Endothelial cell of umbilical vein (primary cell): Measurements from ENCODE around the gene CAMK2D. TPM values are rescaled to one million over a fixed set of nuclear protein-coding genes. Genes with fewer than 3 reads are reported as not detected.

Experiments
- BruUV-seq: library from RNA; stranded (reverse); fragments of 400-500 nt; replicated peaks from 2 replicates; lab custom pipeline; 2021; lab: Mats Ljungman, UMichigan
- CTCF ChIA-PET: fragments of 300-600, 350-600 bp; sonication (Branson Sonifier 250); formaldehyde crosslinking; loops from one replicate; lab custom pipeline; 2021; ENCODE audit warnings: antibody characterized with exemption, inconsistent platforms; lab: Charles Lee
- POLR2A ChIA-PET: fragments of 300-600, 350-600 bp; sonication (Branson Sonifier 250); formaldehyde crosslinking; loops from one replicate; lab custom pipeline; 2021; ENCODE audit warnings: antibody characterized with exemption, inconsistent platforms; lab: Charles Lee
- DNase-seq: peaks from one replicate; pipeline ENCODE4 v3.0.0-alpha.2; 2011; ENCODE audit warnings: low read depth, low spot score
- FAIRE-seq: peaks from 2 replicates; lab custom pipeline; 2011; peaks lifted over from hg19 to GRCh38; lab: Jason Lieb, UNC
- H2AFZ ChIP-seq: 2 replicates; pipeline ENCODE4 v1.6.0; 2012; ENCODE audit warnings: low read depth, low read length, control low read depth, inconsistent platforms
- H3K27ac ChIP-seq: 2 replicates; pipeline ENCODE4 v1.5.1; 2011; ENCODE audit warnings: low read depth, mild to moderate bottlenecking, control low read depth, low read length, moderate library complexity; ENCODE audit not compliant: insufficient read depth
- H3K27me3 ChIP-seq, 2 experiments: 2 replicates each; pipeline versions ENCODE4 v1.6.0 to v1.6.1; 2011; ENCODE audit warnings: low read length in 2 of 2, mixed read lengths in 1 of 2; ENCODE audit not compliant: control insufficient read depth in 2 of 2, insufficient read depth in 2 of 2
- H3K36me3 ChIP-seq, 2 experiments: 2 replicates in 1 of 2; 3 replicates in 1 of 2; pipeline ENCODE4 v1.5.1; 2011; ENCODE audit warnings: low read length in 2 of 2, mild to moderate bottlenecking in 1 of 2, moderate library complexity in 1 of 2; ENCODE audit not compliant: control insufficient read depth in 2 of 2, insufficient read depth in 2 of 2; ENCODE audit errors: extremely low read depth in 1 of 2
- H3K4me1 ChIP-seq: 3 replicates; pipeline ENCODE4 v1.5.1; 2011; ENCODE audit warnings: mild to moderate bottlenecking, low read length; ENCODE audit not compliant: control insufficient read depth, insufficient read depth; ENCODE audit errors: extremely low read depth
- H3K4me2 ChIP-seq: 2 replicates; pipeline ENCODE4 v1.6.1; 2011; ENCODE audit warnings: low read length, control low read depth, mixed read lengths; ENCODE audit not compliant: insufficient read depth
- H3K4me3 ChIP-seq, 3 experiments: fragments of 200-600 bp in 1 of 3; sonication (generic), shearing (Covaris generic) in 1 of 3; replicated peaks in 1 of 3; 2 replicates each; pipeline ENCODE4 v1.5.1; 2011 to 2016; ENCODE audit warnings: control low read depth in 3 of 3, low read length in 3 of 3, mild to moderate bottlenecking in 2 of 3, inconsistent platforms in 1 of 3, low read depth in 1 of 3, moderate library complexity in 1 of 3; ENCODE audit not compliant: insufficient read depth in 1 of 3
- H3K79me2 ChIP-seq: 2 replicates; pipeline ENCODE4 v1.6.0; 2012; ENCODE audit warnings: low read length, inconsistent platforms; ENCODE audit not compliant: control insufficient read depth, insufficient read depth
- H3K9ac ChIP-seq: replicated peaks from 2 replicates; pipeline ENCODE3; 2011; ENCODE audit warnings: low read length, control low read depth; ENCODE audit not compliant: insufficient read depth; ENCODE audit errors: extremely low read depth
- H3K9me1 ChIP-seq: replicated peaks from 3 replicates; pipeline ENCODE4 v1.6.0; 2011; ENCODE audit warnings: mild to moderate bottlenecking, low read length; ENCODE audit not compliant: control insufficient read depth, insufficient read depth; ENCODE audit errors: extremely low read depth
- H3K9me3 ChIP-seq: replicated peaks from 2 replicates; pipeline ENCODE4 v1.5.1; 2012; ENCODE audit warnings: low read length, inconsistent platforms; ENCODE audit not compliant: control insufficient read depth, insufficient read depth
- H4K20me1 ChIP-seq: replicated peaks from 2 replicates; pipeline ENCODE3; 2011; ENCODE audit warnings: mild to moderate bottlenecking, low read length; ENCODE audit not compliant: control insufficient read depth, insufficient read depth; ENCODE audit errors: extremely low read depth
- EZH2 ChIP-seq: IDR thresholded peaks from 2 replicates; pipeline ENCODE4 v1.6.1; 2012; ENCODE audit warnings: borderline replicate concordance, low read depth, mild to moderate bottlenecking, moderate library complexity, low read length, inconsistent platforms; ENCODE audit not compliant: severe bottlenecking
- FOS ChIP-seq: IDR thresholded peaks from 2 replicates; pipeline ENCODE4 v1.6.1; 2011; ENCODE audit warnings: mild to moderate bottlenecking, low read length, moderate library complexity, borderline replicate concordance; ENCODE audit not compliant: insufficient read depth
- GATA2 ChIP-seq: IDR thresholded peaks from 2 replicates; pipeline ENCODE4 v1.7.0; 2011; ENCODE audit warnings: low read depth, mild to moderate bottlenecking, moderate library complexity, mixed read lengths, low read length; ENCODE audit not compliant: insufficient read length, insufficient read depth
- JUN ChIP-seq: IDR thresholded peaks from 2 replicates; pipeline ENCODE4 v1.6.1; 2011; ENCODE audit warnings: borderline replicate concordance, low read depth; ENCODE audit not compliant: insufficient read length, insufficient read depth
- MYC ChIP-seq: IDR thresholded peaks from one replicate; pipeline ENCODE4 v1.6.1; 2011; ENCODE audit warnings: mild to moderate bottlenecking, low read depth, low read length
- POLR2A ChIP-seq: IDR thresholded peaks from 2 replicates; pipeline ENCODE4 v1.6.1; 2012; ENCODE audit warnings: low read depth, mild to moderate bottlenecking, control low read depth, low read length
- POLR2AphosphoS5 ChIP-seq: IDR thresholded peaks from 2 replicates; pipeline ENCODE4 v1.6.1; 2012; ENCODE audit warnings: low read depth, mild to moderate bottlenecking, control low read depth, low read length, moderate library complexity; ENCODE audit not compliant: insufficient read depth
- dilution Hi-C: fragments of 300-500 bp; cut with MboI; formaldehyde crosslinking; loops from one replicate; pipeline ENCODE4 v1.15.0; 2019; ENCODE audit warnings: low sequenced_read_pairs; ENCODE audit not compliant: extremely low pct_ligation_motif_present
- intact Hi-C: fragments of 100-400 bp; cut with micrococcal nuclease; formaldehyde crosslinking; loops from one replicate; pipeline ENCODE4 v1.10.0; 2022
- polyA plus RNA-seq, 4 experiments: library from polyadenylated mRNA; depleted of rRNA in 3 of 4; stranded (reverse) in 3 of 4; unstranded in 1 of 4; fragments of >200 nt; gene quantifications; 2 replicates each; pipeline versions ENCODE4 v1.2.1 to v1.2.3, GENCODE V29; 2011 to 2012; ENCODE audit warnings: missing spikeins in 1 of 4
- total RNA-seq: library from RNA; stranded (reverse); gene quantifications from 2 replicates; pipeline ENCODE4 v1.2.3, GENCODE V29; 2021
- TF ChIP-seq, protein P1 (sequence below), 2 donors: IDR thresholded peaks; 1 replicate in 1 of 2; 2 replicates in 1 of 2; pipeline ENCODE4 v1.5.1; 2011; ENCODE audit warnings: low read length in 2 of 2, mild to moderate bottlenecking in 2 of 2, moderate library complexity in 2 of 2, control low read depth in 1 of 2, inconsistent platforms in 1 of 2, low read depth in 1 of 2; ENCODE audit not compliant: insufficient read depth in 1 of 2; ENCODE audit errors: extremely low read depth in 1 of 2
- TF ChIP-seq, protein P2 (sequence below): IDR thresholded peaks from 2 replicates; pipeline ENCODE4 v1.6.1; 2011; ENCODE audit not compliant: insufficient read depth, insufficient read length

Gene CAMK2D
- total and polyA plus RNA-seq, 2 donors (not counting 3 experiments of a cell fraction or from before 2014, with no cell fraction given) = 10.4 to 30.7 TPM

DNA sequence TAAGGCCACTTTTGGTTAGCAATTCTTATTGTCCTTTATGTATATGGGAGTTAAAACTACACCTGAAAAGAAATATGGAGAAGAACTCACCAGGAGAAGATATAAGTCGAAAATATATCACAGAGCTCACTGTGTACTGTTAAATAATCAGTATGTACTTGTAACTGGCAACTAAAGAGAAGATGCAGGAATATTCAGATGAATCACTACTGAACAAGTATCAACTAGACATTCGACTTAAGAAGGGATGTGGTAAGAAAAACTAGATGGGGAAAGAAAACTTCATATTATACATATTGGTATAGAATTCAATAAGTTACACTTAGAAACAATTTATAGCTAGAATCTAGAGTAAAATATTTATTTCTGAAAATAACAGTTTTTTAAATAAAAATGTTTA, 230.0 kb downstream of the CAMK2D start:
- FAIRE-seq (no peak), DNase-seq (no peak)
- no peak overlapping the region for H2AFZ ChIP-seq
- dilution Hi-C loops = no loop called here
- no TSS peak for BruUV-seq
- H4K20me1 ChIP-seq = no peaks in the 10 kb centered on the region
- ChIA-PET CTCF (interaction anchor here (0.9 to 4.1 kb wide), 2 partner anchors 16 to 137 kb away, joined by 6 to 17 read pairs; no protein-coding TSS in a partner anchor), POLR2A (no interaction called here)
- no peaks in the 10 kb centered on the region for H3K36me3 ChIP-seq
- no peak overlapping the region for H3K4me2 ChIP-seq
- no peaks in the 10 kb centered on the region for H3K4me1 ChIP-seq
- H3K9me1 ChIP-seq = no peaks in the 10 kb centered on the region
- no peaks in the 10 kb centered on the region for H3K27me3 ChIP-seq
- H3K79me2 ChIP-seq = no peaks in the 10 kb centered on the region
- H3K9me3 ChIP-seq = no peaks in the 10 kb centered on the region
- H3K9ac ChIP-seq = no peak overlapping the region
- TF ChIP-seq POLR2AphosphoS5 (no peak), FOS (no peak), MYC (no peak), GATA2 (no peak), EZH2 (no peak), JUN (no peak), POLR2A (no peak)
- TF ChIP-seq, protein P1, sequence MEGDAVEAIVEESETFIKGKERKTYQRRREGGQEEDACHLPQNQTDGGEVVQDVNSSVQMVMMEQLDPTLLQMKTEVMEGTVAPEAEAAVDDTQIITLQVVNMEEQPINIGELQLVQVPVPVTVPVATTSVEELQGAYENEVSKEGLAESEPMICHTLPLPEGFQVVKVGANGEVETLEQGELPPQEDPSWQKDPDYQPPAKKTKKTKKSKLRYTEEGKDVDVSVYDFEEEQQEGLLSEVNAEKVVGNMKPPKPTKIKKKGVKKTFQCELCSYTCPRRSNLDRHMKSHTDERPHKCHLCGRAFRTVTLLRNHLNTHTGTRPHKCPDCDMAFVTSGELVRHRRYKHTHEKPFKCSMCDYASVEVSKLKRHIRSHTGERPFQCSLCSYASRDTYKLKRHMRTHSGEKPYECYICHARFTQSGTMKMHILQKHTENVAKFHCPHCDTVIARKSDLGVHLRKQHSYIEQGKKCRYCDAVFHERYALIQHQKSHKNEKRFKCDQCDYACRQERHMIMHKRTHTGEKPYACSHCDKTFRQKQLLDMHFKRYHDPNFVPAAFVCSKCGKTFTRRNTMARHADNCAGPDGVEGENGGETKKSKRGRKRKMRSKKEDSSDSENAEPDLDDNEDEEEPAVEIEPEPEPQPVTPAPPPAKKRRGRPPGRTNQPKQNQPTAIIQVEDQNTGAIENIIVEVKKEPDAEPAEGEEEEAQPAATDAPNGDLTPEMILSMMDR (IDR thresholded peaks at IDR 0.05; ENCODE audit: extremely low read depth in 1 of 2, insufficient read depth in 1 of 2, low read depth in 1 of 2, low read length in 2 of 2) = no peak
- TF ChIP-seq, protein P2, sequence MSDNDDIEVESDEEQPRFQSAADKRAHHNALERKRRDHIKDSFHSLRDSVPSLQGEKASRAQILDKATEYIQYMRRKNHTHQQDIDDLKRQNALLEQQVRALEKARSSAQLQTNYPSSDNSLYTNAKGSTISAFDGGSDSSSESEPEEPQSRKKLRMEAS = no peak
- intact Hi-C loops = no loop called here
- no peak overlapping the region for H3K27ac ChIP-seq
- H3K4me3 ChIP-seq = no peak overlapping the region
